Central memory CD4-positive, alpha-beta T cell (primary cell): ENCODE data around the gene ZNF660.
"Not testable (repeated sequence)": the region's sequence is repeated elsewhere in the genome, so short reads cannot be mapped to it uniquely, and the experiment has no call there.

Experiments used
- DNase-seq: peaks from one replicate; pipeline ENCODE4 v3.0.0; 2022
- total RNA-seq, 3 experiments: gene quantifications; one replicate each; lab custom pipeline; 2026; lab: John Stamatoyannopoulos, UW

Gene ZNF660
- total RNA-seq = 0.07 to 0.77 (median 0.27) reads per million in 3 experiments

GRCh38 chr3:44584646-44585501, at the start of gene ZNF660:
Gene ZNF660, plus strand, starts transcription at chr3:44584964. Its CDS starts 9,230 bp downstream, at chr3:44594194.
- no peak for DNase-seq

DNA sequence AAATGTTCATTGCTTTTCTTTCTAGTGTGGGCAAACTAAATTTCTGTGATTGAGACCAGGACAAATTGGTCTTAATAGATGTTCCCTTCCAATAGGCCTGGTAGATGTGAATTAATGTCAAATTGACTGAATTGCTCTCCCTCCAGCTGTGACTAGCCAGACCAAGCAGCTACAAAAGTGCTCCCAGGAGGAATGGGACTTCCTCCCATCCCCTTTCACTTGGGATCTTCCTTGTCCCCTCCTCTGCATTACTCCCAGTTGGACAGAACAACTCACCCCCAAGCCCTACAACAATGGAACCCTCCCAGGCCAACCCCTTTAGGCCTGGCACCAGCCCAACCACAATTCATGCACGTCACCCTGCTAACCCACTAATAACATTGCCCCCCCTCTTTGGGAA, 49.4 kb upstream of the ZNF660 start:
- DNase-seq = no peak

GRCh38 chr3:44544811-44545210, 40.0 kb upstream of the ZNF660 start:
- not testable (repeated sequence) for DNase-seq

- peak; percentile 5 for DNase-seq
Observed at GRCh38 chr3:44554626-44555592, 29.9 kb upstream of the ZNF660 start, which contains the start of gene ZKSCAN7. Gene ZKSCAN7, plus strand, starts transcription at chr3:44555193. Its CDS starts 1,855 bp downstream, at chr3:44557048.

- no peak for DNase-seq
Observed at GRCh38 chr3:44555723-44556122, 29.0 kb upstream of the ZNF660 start.

DNA sequence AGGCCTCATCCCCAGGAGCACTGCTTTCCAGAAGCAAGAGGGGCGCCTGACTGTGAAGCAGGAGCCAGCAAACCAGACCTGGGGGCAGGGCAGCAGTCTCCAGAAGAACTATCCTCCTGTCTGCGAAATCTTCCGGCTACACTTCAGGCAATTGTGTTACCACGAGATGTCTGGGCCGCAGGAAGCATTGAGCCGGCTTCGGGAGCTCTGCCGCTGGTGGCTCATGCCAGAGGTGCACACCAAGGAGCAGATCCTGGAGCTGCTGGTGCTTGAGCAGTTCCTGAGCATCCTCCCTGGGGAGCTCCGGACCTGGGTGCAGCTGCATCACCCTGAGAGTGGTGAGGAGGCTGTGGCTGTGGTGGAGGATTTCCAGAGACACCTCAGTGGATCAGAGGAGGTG, 27.7 kb upstream of the ZNF660 start:
- no peak for DNase-seq

DNA sequence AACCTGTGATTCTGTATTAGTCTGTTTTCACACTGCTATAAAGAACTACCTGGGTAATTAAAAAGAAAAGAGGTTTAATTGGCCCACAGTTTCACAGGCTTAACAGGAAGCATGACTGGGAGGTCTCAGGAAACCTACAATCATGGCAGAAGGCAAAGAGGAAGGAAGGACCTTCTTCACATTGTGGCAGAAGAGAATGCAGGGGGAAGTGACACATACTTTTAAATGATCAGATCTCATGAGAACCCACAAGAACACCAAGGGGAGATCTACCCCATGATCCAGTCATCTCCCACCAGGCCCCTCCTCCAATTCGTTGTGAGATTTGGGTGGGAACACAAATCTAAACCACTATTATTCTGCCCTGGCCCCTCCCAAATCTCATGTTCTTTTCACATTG, 23.7 kb upstream of the ZNF660 start:
- no peak for DNase-seq

- DNase-seq = no peak
Observed at GRCh38 chr3:44562147-44562546, 22.6 kb upstream of the ZNF660 start.

DNA sequence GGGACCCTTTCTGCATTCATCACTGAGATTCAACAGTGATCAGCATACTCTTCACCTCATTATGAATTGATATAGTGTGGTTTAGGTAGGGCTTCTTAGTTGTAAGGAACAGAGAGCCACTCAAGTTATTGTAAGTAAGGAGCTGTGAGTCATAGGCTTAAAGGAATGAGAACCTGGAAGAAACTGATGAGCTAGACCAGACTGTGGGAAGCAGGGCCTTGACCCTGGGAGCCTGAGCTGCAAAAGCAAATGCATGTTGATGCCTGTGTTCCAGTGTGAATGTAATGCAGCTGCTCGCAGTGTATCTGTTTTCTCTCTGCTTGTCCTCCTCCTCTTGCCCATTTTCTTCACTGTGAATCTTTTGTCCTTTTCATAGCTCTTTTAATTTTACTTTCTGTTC, 16.2 kb upstream of the ZNF660 start:
- DNase-seq = no peak

DNA sequence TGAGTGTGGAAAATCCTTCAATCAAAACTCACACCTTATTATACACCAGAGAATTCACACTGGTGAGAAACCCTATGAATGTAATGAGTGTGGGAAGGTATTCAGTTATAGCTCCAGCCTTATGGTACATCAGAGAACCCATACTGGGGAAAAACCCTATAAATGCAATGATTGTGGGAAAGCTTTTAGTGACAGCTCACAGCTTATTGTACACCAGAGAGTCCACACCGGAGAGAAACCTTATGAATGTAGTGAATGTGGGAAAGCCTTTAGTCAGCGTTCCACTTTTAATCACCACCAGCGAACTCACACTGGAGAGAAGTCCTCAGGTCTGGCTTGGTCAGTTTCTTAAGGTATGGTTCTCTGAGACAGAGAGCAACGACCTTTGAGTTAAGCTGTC, 13.7 kb upstream of the ZNF660 start:
- DNase-seq = no peak

GRCh38 chr3:44576613-44577012, 8.2 kb upstream of the ZNF660 start:
- DNase-seq = no peak

GRCh38 chr3:44577354-44577952, 7.3 kb upstream of the ZNF660 start:
- not testable (repeated sequence) for DNase-seq

DNA sequence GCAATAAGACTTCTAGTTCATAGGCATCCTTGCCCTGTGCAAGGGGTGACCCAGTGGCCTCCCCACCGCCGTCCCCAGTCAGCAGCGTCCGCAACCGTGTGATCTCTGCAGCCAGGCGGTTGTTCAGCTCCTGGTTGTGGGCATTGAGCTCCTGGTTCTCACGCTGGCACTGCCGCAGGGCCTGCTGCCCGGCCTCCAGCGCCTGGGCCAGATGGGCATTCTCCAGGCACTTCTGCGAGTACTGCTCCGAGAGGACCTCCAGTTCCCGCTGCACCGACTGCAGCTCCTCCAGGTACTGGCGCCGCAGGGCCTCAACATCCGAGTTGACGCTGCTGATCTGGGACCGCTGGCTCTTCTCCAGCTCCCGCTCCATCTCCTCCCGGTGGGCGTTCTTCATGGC, 6.4 kb upstream of the ZNF660 start:
- DNase-seq = not testable (repeated sequence)

DNA sequence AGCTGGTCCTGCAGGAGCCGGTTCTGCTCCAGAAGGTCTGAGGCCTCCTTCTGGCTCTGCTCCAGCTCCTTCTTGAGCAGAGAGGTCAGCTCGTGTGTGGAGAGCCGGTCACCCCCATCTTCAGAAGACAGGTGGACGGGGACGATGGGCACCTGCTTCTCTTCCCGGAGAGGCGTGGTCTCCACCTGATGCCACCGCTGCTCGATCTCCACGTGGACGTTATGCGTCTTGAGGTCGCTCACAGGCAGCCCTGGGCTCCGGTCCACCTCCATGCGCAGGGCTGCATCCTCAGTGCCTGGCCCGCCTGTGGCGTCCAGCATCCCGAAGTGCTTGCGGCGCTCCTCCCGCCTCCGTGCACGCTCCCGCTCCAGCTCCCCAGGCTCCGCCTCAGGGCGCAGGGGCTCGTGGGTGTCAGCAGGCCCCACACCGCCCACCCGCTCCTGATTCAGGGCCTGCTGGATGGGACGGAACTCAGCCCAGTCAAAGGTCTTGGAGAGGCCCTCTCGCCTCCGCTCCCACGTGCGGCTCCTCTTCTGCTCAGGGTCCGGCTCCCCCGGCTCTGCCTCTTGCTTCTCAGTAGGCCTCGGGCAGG, 5.7 kb upstream of the ZNF660 start:
- not testable (repeated sequence) for DNase-seq

GRCh38 chr3:44579749-44580148, 5.0 kb upstream of the ZNF660 start:
- DNase-seq = not testable (repeated sequence)

DNA sequence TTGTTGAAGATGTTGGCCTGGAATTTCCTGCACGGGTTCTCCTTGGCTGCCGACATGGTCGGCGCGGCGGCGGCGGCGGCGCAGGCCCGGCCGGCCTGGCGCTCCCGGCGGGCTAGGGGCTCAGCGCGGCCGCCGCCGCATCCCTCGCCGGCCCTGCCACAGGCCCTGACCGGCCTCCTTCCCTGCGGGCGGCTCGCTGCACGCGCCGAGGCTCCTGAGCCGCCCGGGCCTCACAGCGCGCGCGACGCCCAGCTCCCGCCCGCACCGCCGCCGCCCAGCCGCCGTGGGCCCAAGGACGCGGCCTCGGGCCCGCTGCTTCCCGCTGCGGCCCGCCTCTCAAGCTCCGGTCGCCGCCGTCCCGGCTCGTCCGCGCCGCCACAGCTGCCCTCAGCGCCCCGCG, 3.8 kb upstream of the ZNF660 start:
- DNase-seq = not testable (repeated sequence)

DNA sequence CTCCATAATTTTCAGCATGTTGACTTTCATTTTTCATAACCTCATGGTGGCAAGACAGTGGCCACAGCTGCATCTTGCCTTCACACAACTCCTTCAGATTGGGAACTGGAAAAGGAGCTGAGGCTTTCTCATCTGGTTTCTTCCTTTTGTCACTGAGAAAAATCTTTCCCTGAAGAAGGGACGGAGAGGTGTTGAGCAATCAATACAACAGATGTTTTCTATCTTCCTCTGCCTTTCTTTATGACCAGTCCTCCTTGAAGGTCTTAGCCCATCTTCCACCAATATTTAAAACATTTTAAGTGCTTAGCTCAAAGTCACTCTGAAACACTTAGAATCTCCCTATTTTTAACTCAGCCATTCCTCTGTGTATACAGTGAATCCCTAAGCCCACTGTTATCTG, 11.9 kb downstream of the ZNF660 start:
- DNase-seq = no peak

- DNase-seq = no peak
Observed at GRCh38 chr3:44601749-44602148, 17.0 kb downstream of the ZNF660 start.

GRCh38 chr3:44612678-44613077, 27.9 kb downstream of the ZNF660 start:
- DNase-seq = no peak

DNA sequence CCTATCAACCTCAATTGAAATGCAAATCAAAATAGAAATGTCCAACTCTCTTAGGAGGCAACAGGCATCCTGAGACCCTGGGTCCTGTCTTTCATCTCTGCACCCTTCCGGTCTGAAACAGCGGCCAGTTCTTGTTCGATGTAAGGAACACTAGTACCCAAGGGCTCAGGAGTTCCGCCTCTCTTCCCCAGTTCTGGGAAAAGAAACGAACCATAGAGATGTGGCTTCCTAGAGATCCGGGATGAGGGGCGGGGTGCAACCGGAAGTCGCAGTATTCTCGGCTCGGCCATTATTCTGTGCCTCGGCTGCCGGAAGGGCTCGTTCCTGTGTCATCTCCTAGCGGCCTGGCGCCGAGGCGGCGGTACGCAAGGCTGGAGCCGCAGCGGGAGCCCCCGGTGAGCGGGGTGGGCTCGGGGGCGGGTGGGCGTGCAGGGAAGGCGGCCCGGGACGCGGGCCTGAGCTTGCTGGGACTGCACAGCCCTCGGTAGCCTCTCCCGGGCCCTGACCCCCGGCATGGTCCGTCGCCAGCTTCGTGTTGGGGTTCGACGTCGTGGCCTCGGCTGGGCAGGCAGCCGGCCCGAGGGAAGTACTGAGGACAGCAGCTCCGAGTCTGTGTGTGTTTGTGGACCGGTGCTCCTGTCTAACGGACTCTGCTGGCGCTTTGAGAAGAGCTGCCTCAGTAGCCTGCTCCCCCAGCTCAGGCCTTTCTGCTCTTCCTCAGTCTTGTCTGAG, 40.2 kb downstream of the ZNF660 start, which contains the start of gene ZNF197:
ZNF197 (plus strand) TSS at position 288 of the 732 bp plus-strand sequence. CDS start 4,119 bp downstream, outside the sequence.
- DNase-seq = peak; percentile 15

DNA sequence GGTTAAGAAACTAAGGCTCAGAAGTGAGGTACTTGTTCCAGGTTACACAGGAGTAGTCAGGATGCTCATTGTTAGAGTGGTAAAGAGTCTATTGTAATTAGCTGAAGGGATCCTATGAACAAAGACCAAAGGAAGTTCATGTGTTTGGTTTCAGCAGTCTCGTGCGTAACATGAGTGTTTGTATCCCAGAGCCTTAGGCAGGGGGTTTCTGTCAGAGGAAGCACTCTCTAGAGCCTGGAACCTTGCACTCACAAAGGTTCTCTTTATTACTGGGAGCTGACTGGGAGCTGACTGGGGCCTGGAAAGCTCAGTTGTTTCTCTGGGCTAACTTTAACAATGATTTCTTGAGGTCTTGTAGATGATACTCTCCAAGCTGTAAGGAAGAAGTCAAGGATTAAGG, 44.0 kb downstream of the ZNF660 start:
- no peak for DNase-seq

DNA sequence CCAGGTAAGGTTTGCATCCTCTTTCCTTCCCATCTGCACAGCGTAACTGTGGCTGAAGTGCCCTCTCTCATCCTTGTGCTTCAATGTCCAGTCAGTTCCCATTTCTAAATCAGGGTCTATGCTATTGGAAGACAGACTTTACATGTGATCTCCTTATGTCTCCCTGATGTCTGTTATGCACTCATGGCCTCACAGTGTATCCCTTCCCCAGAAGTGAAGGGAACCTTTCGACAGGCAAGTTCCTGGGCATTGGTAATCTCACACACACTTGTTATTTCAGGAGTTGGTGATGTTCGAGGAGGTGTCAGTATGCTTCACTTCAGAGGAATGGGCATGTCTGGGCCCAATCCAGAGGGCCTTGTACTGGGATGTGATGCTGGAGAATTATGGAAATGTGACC, 47.4 kb downstream of the ZNF660 start:
- no peak for DNase-seq
